WERI-Rb-1 (cell line): ENCODE results near the gene TCAIM.

Experiments
- DNase-seq: peaks from one replicate; pipeline ENCODE4 v3.0.0-alpha.2; 2020
- H3K27ac ChIP-seq: fragments of 250-450 bp; sonication (Bioruptor Pico); 2 replicates; pipeline ENCODE4 v1.5.1; 2020; ENCODE audit warnings: mild to moderate bottlenecking, moderate library complexity
- H3K27me3 ChIP-seq: fragments of 250-450 bp; sonication (Bioruptor Pico); 2 replicates; pipeline ENCODE4 v1.5.1; 2021; ENCODE audit warnings: mild to moderate bottlenecking, low read depth, moderate library complexity; ENCODE audit not compliant: insufficient read depth, severe bottlenecking
- H3K36me3 ChIP-seq: fragments of 250-450 bp; sonication (Bioruptor Pico); 2 replicates; pipeline ENCODE4 v1.5.1; 2020; ENCODE audit warnings: mild to moderate bottlenecking, moderate library complexity
- H3K4me3 ChIP-seq: 2 replicates; pipeline ENCODE4 v1.5.1; 2011; ENCODE audit warnings: low read depth, mild to moderate bottlenecking, control low read depth, low read length
- H3K9me3 ChIP-seq: fragments of 250-450 bp; sonication (Bioruptor Pico); 2 replicates; pipeline ENCODE4 v1.5.1; 2021; ENCODE audit warnings: mild to moderate bottlenecking, moderate library complexity; ENCODE audit not compliant: severe bottlenecking
- CTCF ChIP-seq: IDR thresholded peaks from 2 replicates; pipeline ENCODE4 v1.5.1; 2011; ENCODE audit warnings: low read depth, mild to moderate bottlenecking, control low read depth, inconsistent platforms, low read length

Gene TCAIM

DNA sequence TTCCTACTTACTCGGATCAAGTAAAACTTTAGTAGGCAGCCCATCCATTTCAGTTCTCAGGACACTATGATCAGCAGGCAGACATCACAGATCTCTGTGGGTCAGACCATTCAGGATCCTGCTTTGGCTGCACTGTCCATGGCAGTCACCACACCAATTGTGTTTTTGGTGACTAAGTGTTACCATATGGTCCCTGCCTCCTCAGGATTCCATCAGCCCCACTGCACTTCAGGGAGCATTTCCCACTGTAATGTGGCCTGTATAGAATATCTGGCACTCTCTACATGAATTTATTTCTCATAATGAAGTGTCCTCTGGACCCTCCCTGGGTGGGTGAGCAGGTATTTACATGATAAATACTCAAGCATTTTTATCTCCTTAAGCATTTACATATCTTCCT lies 97.6 kb downstream of the TCAIM start:
- no peaks in the 10 kb centered on the region for H3K27me3 ChIP-seq
- no peak overlapping the region for H3K4me3 ChIP-seq
- no peak overlapping the region for H3K27ac ChIP-seq
- no peak for DNase-seq
- no peaks in the 10 kb centered on the region for H3K9me3 ChIP-seq
- no peak for TF ChIP-seq CTCF
- H3K36me3 ChIP-seq = no peaks in the 10 kb centered on the region; the same call in 1 of the 2 replicates

DNA sequence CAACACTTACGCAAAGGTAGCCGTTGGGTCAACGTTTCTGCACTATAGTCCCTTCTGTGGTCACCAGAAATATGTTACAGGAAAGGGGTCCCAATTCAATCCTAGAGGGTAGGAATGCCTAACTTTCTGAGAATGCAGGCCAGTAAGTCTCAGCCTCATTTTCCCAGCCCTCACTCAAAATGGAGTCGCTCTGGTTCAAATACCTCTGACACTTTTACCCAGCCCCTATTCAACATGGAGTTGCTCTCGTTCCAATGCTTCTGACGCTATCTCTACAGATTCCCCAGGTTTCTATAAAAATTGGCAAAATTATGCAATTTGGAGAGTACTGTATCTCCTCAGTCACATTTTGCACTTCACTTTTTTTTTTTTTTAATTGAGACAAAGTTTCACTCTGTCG lies 99.2 kb downstream of the TCAIM start:
- H3K27me3 ChIP-seq = no peaks in the 10 kb centered on the region
- no peak overlapping the region for H3K27ac ChIP-seq
- DNase-seq = no peak

GRCh38 chr3:44439499-44440295 lies 101.1 kb downstream of the TCAIM start:
- Histone ChIP-seq H3K9me3 (no peaks in the 10 kb centered on the region), H3K36me3 (peaks cover 21% of the 10 kb centered on the region), H3K27ac (no peak overlapping the region), H3K27me3 (no peaks in the 10 kb centered on the region), H3K4me3 (no peak overlapping the region)
- DNase-seq = no peak
- no peak for TF ChIP-seq CTCF

More for the DNA sequence above, 99.2 kb downstream of the TCAIM start:
- Histone ChIP-seq H3K9me3 (no peaks in the 10 kb centered on the region), H3K36me3 (peaks cover 4% of the 10 kb centered on the region), H3K4me3 (no peak overlapping the region)
- no peak for TF ChIP-seq CTCF

DNA sequence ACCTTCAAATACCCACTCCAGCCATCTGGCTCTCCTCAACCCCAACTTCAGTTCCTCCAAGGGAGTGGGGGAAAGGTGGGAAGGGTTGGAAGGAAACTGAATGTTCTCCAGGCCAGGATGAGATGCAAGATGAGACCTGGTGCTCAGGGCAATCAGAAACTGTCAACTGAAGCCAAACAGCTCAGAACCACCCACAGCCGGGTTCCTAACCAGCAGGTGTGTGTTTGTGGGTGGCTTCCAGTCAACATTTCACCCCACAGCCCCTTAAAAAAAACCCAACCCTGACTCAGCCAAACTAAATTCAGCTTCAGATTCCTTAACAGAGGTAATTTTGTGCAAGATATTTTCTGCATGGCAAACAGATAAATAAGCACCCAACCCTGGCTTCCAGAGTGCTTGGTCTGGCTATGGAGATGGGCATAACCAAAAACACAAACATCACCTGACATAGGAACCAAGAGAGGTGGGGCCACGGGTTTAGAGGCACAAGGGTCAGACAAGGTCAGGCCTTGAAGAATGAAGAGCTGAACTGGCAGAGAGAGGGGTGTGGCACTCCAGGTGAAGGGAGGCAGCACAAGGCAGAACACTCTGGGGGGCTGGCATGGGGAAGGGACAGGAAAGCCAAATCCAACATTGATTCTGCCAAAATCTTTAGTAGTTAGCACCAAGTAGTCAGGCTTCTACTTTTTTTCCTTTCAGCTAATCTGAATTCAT lies 104.2 kb downstream of the TCAIM start:
- H3K36me3 ChIP-seq = peaks cover 50% of the 10 kb centered on the region
- H3K27ac ChIP-seq = no peak overlapping the region
- DNase-seq = no peak
- no peak for TF ChIP-seq CTCF
- no peaks in the 10 kb centered on the region for H3K27me3 ChIP-seq
- no peak overlapping the region for H3K4me3 ChIP-seq
- H3K9me3 ChIP-seq = no peaks in the 10 kb centered on the region

- no peaks in the 10 kb centered on the region for H3K9me3 ChIP-seq
- H3K27ac ChIP-seq = no peak overlapping the region
- peaks cover 67% of the 10 kb centered on the region for H3K36me3 ChIP-seq
- TF ChIP-seq CTCF = no peak
- no peak for DNase-seq
- H3K27me3 ChIP-seq = no peaks in the 10 kb centered on the region
- H3K4me3 ChIP-seq = no peak overlapping the region
Measured at GRCh38 chr3:44444437-44444836, 105.9 kb downstream of the TCAIM start.
